SK-N-SH (cell line): Measurements from ENCODE around the gene BBLN. TPM values are rescaled to one million over a fixed set of nuclear protein-coding genes. Genes with fewer than 3 reads are reported as not detected.

Source experiments
- CTCF ChIA-PET: fragments of 300-600, 350-600 bp; formaldehyde crosslinking; extraction: SDS; loops from one replicate; lab custom pipeline; 2021; lab: Yijun Ruan, JAX
- POLR2A ChIA-PET: fragments of 350-600 bp; sonication (Branson Sonifier 250); formaldehyde crosslinking; extraction: SDS; loops from one replicate; lab custom pipeline; 2020; ENCODE audit warnings: antibody characterized with exemption, inconsistent platforms; lab: Yijun Ruan, JAX
- DNase-seq: peaks from one replicate; pipeline ENCODE4 v3.0.0; 2012
- H2AFZ ChIP-seq: fragments of 200-600 bp; sonication (generic); 2 replicates; pipeline ENCODE4 v1.8.1; 2016; ENCODE audit warnings: antibody characterized with exemption, mild to moderate bottlenecking, low read depth
- H3F3A ChIP-seq: fragments of 200-600 bp; sonication (generic); replicated peaks from 2 replicates; pipeline ENCODE3; 2016; ENCODE audit warnings: antibody characterized with exemption, mild to moderate bottlenecking; ENCODE audit not compliant: insufficient read depth
- H3K27ac ChIP-seq, 2 experiments: fragments of 200-500 bp in 1 of 2; fragments of 200-600 bp in 1 of 2; sonication (Bioruptor generic) in 1 of 2; sonication (generic), shearing (Covaris generic) in 1 of 2; 2 replicates each; pipeline versions ENCODE4 v1.5.1 to v1.6.1; 2014 to 2016; ENCODE audit warnings: low read depth in 2 of 2, inconsistent platforms in 1 of 2, low read length in 1 of 2, mild to moderate bottlenecking in 1 of 2, mixed read lengths in 1 of 2
- H3K27me3 ChIP-seq: fragments of 200-600 bp; sonication (generic), shearing (Covaris generic); 2 replicates; pipeline ENCODE4 v1.6.1; 2016; ENCODE audit warnings: mixed run types; ENCODE audit not compliant: insufficient read depth
- H3K36me3 ChIP-seq, 2 experiments: fragments of 200-500 bp in 1 of 2; fragments of 200-600 bp in 1 of 2; sonication (Bioruptor generic) in 1 of 2; sonication (generic) in 1 of 2; replicated peaks in 1 of 2; 2 replicates each; pipeline versions ENCODE3 to v1.5.1; 2014 to 2016; ENCODE audit warnings: low read length in 1 of 2, mild to moderate bottlenecking in 1 of 2; ENCODE audit not compliant: insufficient read depth in 2 of 2, control insufficient read depth in 1 of 2
- H3K4me1 ChIP-seq, 2 experiments: fragments of 200-500 bp in 1 of 2; fragments of 200-600 bp in 1 of 2; sonication (Bioruptor generic) in 1 of 2; sonication (generic), shearing (Covaris generic) in 1 of 2; 2 replicates each; pipeline versions ENCODE4 v1.5.1 to v1.6.1; 2014 to 2016; ENCODE audit warnings: low read depth in 1 of 2, low read length in 1 of 2, mixed run types in 1 of 2; ENCODE audit not compliant: insufficient read depth in 2 of 2, control insufficient read depth in 1 of 2
- H3K4me2 ChIP-seq: fragments of 200-600 bp; sonication (generic), shearing (Covaris generic); 2 replicates; pipeline ENCODE4 v1.6.1; 2017; ENCODE audit warnings: mixed run types
- H3K4me3 ChIP-seq, 2 experiments: fragments of 200-500 bp in 1 of 2; fragments of 200-600 bp in 1 of 2; sonication (Bioruptor generic) in 1 of 2; sonication (generic), shearing (Covaris generic) in 1 of 2; 2 replicates each; pipeline versions ENCODE4 v1.5.1 to v1.8.1; 2014 to 2016; ENCODE audit warnings: low read depth in 2 of 2, inconsistent platforms in 1 of 2, low read length in 1 of 2, mild to moderate bottlenecking in 1 of 2, mixed read lengths in 1 of 2, moderate library complexity in 1 of 2
- H3K79me2 ChIP-seq: fragments of 200-600 bp; sonication (generic); 2 replicates; pipeline ENCODE4 v1.8.1; 2017; ENCODE audit warnings: mild to moderate bottlenecking; ENCODE audit not compliant: insufficient read depth
- H3K9ac ChIP-seq: fragments of 200-600 bp; sonication (generic); 2 replicates; pipeline ENCODE4 v1.6.1; 2017; ENCODE audit warnings: mixed run types
- H3K9me2 ChIP-seq: fragments of 200-600 bp; sonication (generic); 2 replicates; pipeline ENCODE4 v1.6.1; 2017; ENCODE audit warnings: mixed run types
- H3K9me3 ChIP-seq: fragments of 200-600 bp; sonication (generic); 2 replicates; pipeline ENCODE4 v1.6.1; 2017; ENCODE audit warnings: mixed run types, mild to moderate bottlenecking, moderate library complexity
- H4K20me1 ChIP-seq: fragments of 200-600 bp; sonication (generic); 2 replicates; pipeline ENCODE4 v1.6.1; 2017; ENCODE audit warnings: mild to moderate bottlenecking, mixed run types; ENCODE audit not compliant: insufficient read depth
- ELF1 ChIP-seq: IDR thresholded peaks from 2 replicates; pipeline ENCODE4 v1.4.0; 2012
- EP300 ChIP-seq, 2 experiments: IDR thresholded peaks; 2 replicates each; pipeline versions ENCODE4 v1.4.0 to v1.6.1; 2012; ENCODE audit warnings: borderline replicate concordance in 1 of 2, low read depth in 1 of 2, low read length in 1 of 2
- EZH2phosphoT487 ChIP-seq: fragments of 200-600 bp; sonication (generic); IDR thresholded peaks from 2 replicates; pipeline ENCODE4 v1.6.1; 2017; ENCODE audit warnings: low read depth, mixed run types, mild to moderate bottlenecking, antibody characterized with exemption, moderate library complexity, borderline replicate concordance
- FOSL2 ChIP-seq: IDR thresholded peaks from 2 replicates; pipeline ENCODE4 v1.4.0; 2012; ENCODE audit warnings: low read depth, mild to moderate bottlenecking, moderate library complexity, borderline replicate concordance
- FOXJ3 ChIP-seq: sonication (generic); formaldehyde crosslinking; IDR thresholded peaks from 2 replicates; pipeline ENCODE4 v1.5.1; 2020; ENCODE audit warnings: mild to moderate bottlenecking, missing genetic modification reagents
- GABPA ChIP-seq: IDR thresholded peaks from 2 replicates; pipeline ENCODE4 v1.4.0; 2012; ENCODE audit warnings: low read depth, mild to moderate bottlenecking
- JUND ChIP-seq: IDR thresholded peaks from 2 replicates; pipeline ENCODE4 v1.4.0; 2012
- MEF2A ChIP-seq: IDR thresholded peaks from 2 replicates; pipeline ENCODE4 v1.4.0; 2012; ENCODE audit warnings: low read depth, borderline replicate concordance
- MXI1 ChIP-seq: IDR thresholded peaks from 2 replicates; pipeline ENCODE4 v1.6.1; 2012; ENCODE audit warnings: mild to moderate bottlenecking, low read depth, low read length, improper control_type of control experiment
- NFIC ChIP-seq: IDR thresholded peaks from 2 replicates; pipeline ENCODE4 v1.4.0; 2012; ENCODE audit warnings: borderline replicate concordance
- NRF1 ChIP-seq: IDR thresholded peaks from 2 replicates; pipeline ENCODE4 v1.6.1; 2012; ENCODE audit warnings: low read depth, mild to moderate bottlenecking, low read length
- RAD21 ChIP-seq: IDR thresholded peaks from 2 replicates; pipeline ENCODE4 v1.6.1; 2012; ENCODE audit warnings: mild to moderate bottlenecking, low read length
- RXRA ChIP-seq: IDR thresholded peaks from 2 replicates; pipeline ENCODE4 v1.4.0; 2012; ENCODE audit warnings: low read depth, mild to moderate bottlenecking, borderline replicate concordance
- TEAD4 ChIP-seq: IDR thresholded peaks from 2 replicates; pipeline ENCODE4 v1.4.0; 2012; ENCODE audit warnings: mild to moderate bottlenecking, borderline replicate concordance; ENCODE audit not compliant: insufficient read depth
- YY1 ChIP-seq: IDR thresholded peaks from 2 replicates; pipeline ENCODE4 v1.4.0; 2012; ENCODE audit warnings: low read depth, mild to moderate bottlenecking
- WGBS: methylation state at CpG from one replicate; pipeline ENCODE4 v1.1.6; 2017; ENCODE audit warnings: low lambda C conversion rate; 5-methylcytosine and 5-hydroxymethylcytosine counted together
- polyA plus RNA-seq, 3 experiments: library from polyadenylated mRNA; depleted of rRNA; stranded (reverse); fragments of >200 nt; gene quantifications; 2 replicates each; pipeline ENCODE4 v1.2.3, GENCODE V29; 2012
- TF ChIP-seq, protein P1 (sequence below): IDR thresholded peaks from 2 replicates; pipeline ENCODE4 v1.4.0; 2012; ENCODE audit warnings: low read depth
- TF ChIP-seq, protein P2 (sequence below): fragments of 150-350 bp; IDR thresholded peaks from 2 replicates; pipeline ENCODE4 v1.6.1; 2016; ENCODE audit warnings: mild to moderate bottlenecking, low read depth, low read length
- TF ChIP-seq, protein P3 (sequence below): fragments of 150-350 bp; IDR thresholded peaks from 2 replicates; pipeline ENCODE4 v1.6.1; 2017; ENCODE audit warnings: antibody characterized with exemption, low read length, low read depth, borderline replicate concordance
- TF ChIP-seq, protein P4 (sequence below): IDR thresholded peaks from 2 replicates; pipeline ENCODE4; 2012
- TF ChIP-seq, protein P5 (sequence below): IDR thresholded peaks from 2 replicates; pipeline ENCODE4 v1.4.0; 2012; ENCODE audit warnings: low read depth, borderline replicate concordance

The BBLN gene
- polyA plus RNA-seq, 1 of the 3 experiments (the other 2 are of a cell fraction): 109 TPM

DNA sequence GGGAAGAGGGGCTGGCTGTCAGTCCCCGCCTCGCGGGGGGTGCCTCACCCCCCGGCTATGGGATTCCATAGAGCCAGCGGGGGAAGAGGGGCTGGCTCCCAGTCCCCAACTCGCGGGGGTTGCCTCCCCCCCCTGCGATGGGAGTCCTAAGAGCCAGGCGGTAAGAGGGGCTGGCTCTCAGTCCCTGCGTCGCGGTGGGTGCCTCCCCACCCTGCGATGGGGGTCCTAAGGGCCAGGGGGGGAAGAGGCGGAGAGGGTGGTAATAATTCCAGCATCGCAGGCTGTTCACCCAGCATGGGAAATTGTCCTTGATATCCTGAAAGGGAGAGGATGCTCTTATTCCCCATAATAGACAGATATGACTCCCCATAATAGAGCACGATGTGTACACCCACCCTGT is 20.4 kb upstream of the BBLN start:
- Histone ChIP-seq H4K20me1 (no peaks in the 10 kb centered on the region), H3K36me3 (no peaks in the 10 kb centered on the region), H3K4me3 (no peak overlapping the region), H3K27ac (no peak overlapping the region), H3K4me2 (no peak overlapping the region), H3K27me3 (no peaks in the 10 kb centered on the region)
- DNase-seq: no peak
- 73% methylated on average over 4 of the region's 16 CpGs for WGBS
- no peak for TF ChIP-seq FOXJ3 (CRISPR knock-in tag)
- TF ChIP-seq TEAD4: no peak
- TF ChIP-seq FOSL2: no peak
- TF ChIP-seq YY1: no peak
- TF ChIP-seq, protein P1, sequence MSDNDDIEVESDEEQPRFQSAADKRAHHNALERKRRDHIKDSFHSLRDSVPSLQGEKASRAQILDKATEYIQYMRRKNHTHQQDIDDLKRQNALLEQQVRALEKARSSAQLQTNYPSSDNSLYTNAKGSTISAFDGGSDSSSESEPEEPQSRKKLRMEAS: no peak
- TF ChIP-seq ELF1: no peak
- TF ChIP-seq, protein P2, sequence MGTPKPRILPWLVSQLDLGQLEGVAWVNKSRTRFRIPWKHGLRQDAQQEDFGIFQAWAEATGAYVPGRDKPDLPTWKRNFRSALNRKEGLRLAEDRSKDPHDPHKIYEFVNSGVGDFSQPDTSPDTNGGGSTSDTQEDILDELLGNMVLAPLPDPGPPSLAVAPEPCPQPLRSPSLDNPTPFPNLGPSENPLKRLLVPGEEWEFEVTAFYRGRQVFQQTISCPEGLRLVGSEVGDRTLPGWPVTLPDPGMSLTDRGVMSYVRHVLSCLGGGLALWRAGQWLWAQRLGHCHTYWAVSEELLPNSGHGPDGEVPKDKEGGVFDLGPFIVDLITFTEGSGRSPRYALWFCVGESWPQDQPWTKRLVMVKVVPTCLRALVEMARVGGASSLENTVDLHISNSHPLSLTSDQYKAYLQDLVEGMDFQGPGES: no peak
- TF ChIP-seq EP300 (IDR thresholded peaks at IDR 0.05; ENCODE audit: borderline replicate concordance in 1 of 2, low read depth in 1 of 2, low read length in 1 of 2): no peak
- no peak for TF ChIP-seq MXI1
- TF ChIP-seq, protein P3, sequence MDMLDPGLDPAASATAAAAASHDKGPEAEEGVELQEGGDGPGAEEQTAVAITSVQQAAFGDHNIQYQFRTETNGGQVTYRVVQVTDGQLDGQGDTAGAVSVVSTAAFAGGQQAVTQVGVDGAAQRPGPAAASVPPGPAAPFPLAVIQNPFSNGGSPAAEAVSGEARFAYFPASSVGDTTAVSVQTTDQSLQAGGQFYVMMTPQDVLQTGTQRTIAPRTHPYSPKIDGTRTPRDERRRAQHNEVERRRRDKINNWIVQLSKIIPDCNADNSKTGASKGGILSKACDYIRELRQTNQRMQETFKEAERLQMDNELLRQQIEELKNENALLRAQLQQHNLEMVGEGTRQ: no peak
- TF ChIP-seq MEF2A: no peak
- no peak for TF ChIP-seq RXRA
- TF ChIP-seq EZH2phosphoT487: no peak
- TF ChIP-seq, protein P4, sequence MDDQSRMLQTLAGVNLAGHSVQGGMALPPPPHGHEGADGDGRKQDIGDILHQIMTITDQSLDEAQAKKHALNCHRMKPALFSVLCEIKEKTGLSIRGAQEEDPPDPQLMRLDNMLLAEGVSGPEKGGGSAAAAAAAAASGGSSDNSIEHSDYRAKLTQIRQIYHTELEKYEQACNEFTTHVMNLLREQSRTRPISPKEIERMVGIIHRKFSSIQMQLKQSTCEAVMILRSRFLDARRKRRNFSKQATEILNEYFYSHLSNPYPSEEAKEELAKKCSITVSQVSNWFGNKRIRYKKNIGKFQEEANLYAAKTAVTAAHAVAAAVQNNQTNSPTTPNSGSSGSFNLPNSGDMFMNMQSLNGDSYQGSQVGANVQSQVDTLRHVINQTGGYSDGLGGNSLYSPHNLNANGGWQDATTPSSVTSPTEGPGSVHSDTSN: no peak
- no peak for TF ChIP-seq NRF1
- TF ChIP-seq NFIC: no peak
- TF ChIP-seq, protein P5, sequence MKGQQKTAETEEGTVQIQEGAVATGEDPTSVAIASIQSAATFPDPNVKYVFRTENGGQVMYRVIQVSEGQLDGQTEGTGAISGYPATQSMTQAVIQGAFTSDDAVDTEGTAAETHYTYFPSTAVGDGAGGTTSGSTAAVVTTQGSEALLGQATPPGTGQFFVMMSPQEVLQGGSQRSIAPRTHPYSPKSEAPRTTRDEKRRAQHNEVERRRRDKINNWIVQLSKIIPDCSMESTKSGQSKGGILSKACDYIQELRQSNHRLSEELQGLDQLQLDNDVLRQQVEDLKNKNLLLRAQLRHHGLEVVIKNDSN: no peak
- no peak for TF ChIP-seq RAD21
- TF ChIP-seq JUND: no peak
- TF ChIP-seq GABPA: no peak
- TF ChIP-seq, all 33 proteins: peak for 0
- Histone ChIP-seq H3K9me2 (no peaks in the 10 kb centered on the region), H3K79me2 (no peaks in the 10 kb centered on the region), H3F3A (no peaks in the 10 kb centered on the region), H3K4me1 (peaks cover 0 to 3% of the 10 kb centered on the region in 2 experiments; a peak in 1 of 4 replicates), H3K9ac (no peak overlapping the region), H3K9me3 (no peaks in the 10 kb centered on the region), H2AFZ (no peak overlapping the region)
- POLR2A ChIA-PET: no interaction called here
- CTCF ChIA-PET: no interaction called here
